ENCODE data around the gene CNTN5.

CNTN5 gene

DNA sequence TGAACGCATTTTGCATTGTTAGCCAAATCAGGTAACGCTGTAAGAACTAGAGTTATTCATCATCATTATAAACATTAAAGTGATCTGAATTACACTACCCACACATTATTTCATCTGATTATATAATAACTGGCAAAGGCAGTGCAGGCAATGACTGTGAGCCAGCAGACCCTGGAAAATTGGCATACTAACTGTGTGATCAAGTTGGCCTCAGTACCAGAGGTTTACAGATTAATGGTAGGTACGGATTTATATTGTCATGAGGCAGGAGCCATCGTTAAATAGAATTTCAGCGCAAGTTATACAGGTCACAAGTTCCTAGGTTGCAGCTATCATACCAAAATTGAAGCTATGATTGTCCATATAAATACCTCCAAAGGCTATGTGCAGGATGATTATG, 225.4 kb downstream of the CNTN5 start:
- TF ChIP-seq, protein P1, sequence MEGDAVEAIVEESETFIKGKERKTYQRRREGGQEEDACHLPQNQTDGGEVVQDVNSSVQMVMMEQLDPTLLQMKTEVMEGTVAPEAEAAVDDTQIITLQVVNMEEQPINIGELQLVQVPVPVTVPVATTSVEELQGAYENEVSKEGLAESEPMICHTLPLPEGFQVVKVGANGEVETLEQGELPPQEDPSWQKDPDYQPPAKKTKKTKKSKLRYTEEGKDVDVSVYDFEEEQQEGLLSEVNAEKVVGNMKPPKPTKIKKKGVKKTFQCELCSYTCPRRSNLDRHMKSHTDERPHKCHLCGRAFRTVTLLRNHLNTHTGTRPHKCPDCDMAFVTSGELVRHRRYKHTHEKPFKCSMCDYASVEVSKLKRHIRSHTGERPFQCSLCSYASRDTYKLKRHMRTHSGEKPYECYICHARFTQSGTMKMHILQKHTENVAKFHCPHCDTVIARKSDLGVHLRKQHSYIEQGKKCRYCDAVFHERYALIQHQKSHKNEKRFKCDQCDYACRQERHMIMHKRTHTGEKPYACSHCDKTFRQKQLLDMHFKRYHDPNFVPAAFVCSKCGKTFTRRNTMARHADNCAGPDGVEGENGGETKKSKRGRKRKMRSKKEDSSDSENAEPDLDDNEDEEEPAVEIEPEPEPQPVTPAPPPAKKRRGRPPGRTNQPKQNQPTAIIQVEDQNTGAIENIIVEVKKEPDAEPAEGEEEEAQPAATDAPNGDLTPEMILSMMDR (IDR thresholded peaks at IDR 0.05; ENCODE audit: low read depth, low read length, missing control alignments), result no peak
- no peaks in the 10 kb centered on the region for H3K27me3 ChIP-seq (replicated peaks)
- H3K36me3 ChIP-seq (replicated peaks), result no peaks in the 10 kb centered on the region
- in situ Hi-C loops (cut with HindIII; ENCODE audit: low pct_ligation_motif_present, low sequenced_read_pairs), result no loop called here
- no peak overlapping the region for H3K27ac ChIP-seq
- no peak for DNase-seq
- no peak overlapping the region for H3K4me3 ChIP-seq (ENCODE audit: low read depth, low read length)

DNA sequence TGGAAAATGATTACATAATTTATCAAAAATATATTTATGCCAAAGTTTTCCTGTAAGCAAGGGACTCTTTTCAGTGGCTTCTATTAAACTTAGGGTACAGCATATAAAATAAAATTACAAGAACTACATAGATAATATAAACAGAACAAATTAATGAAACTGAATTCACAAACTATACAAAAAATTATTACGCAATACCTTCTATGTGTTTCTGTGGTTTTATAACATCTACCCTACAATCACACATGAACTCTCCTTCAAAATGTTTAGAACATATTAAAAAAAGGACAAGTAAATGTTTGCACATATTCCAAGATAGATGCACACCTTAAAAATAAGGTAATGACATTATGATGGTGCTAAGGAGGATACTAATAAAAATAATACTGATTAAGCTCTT, 235.9 kb downstream of the CNTN5 start:
- TF ChIP-seq, protein P1 (IDR thresholded peaks at IDR 0.05; ENCODE audit: low read depth, low read length, missing control alignments), result no peak

DNA sequence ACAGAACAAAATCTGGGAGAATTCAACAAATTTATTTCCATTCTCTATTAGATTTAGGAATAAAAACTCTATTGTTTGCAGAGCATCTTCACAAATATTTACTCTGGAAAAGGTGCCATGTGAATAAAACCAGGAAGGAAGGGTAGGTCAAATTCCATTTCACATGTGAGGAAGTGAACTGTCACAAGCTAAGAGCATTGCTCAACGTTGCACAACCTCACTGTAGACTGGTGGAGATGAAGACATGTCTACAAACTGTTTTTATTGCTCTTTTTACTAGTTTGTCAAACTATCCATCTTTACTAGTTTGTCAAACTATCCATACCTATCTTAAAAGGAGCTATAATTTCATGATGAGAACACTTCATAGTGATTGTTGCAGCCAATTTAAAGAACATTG, 236.4 kb downstream of the CNTN5 start:
- H3K36me3 ChIP-seq (replicated peaks), result no peaks in the 10 kb centered on the region
- TF ChIP-seq, protein P1 (IDR thresholded peaks at IDR 0.05; ENCODE audit: low read depth, low read length, missing control alignments), result no peak
- no peak for DNase-seq
- H3K4me3 ChIP-seq (ENCODE audit: low read depth, low read length), result no peak overlapping the region
- no peak overlapping the region for H3K27ac ChIP-seq
- in situ Hi-C loops (cut with HindIII; ENCODE audit: low pct_ligation_motif_present, low sequenced_read_pairs), result no loop called here
- H3K27me3 ChIP-seq (replicated peaks), result no peaks in the 10 kb centered on the region

More for the DNA sequence above, 235.9 kb downstream of the CNTN5 start:
- Histone ChIP-seq H3K36me3 (replicated peaks) (no peaks in the 10 kb centered on the region), H3K4me3 (ENCODE audit: low read depth, low read length) (no peak overlapping the region), H3K27me3 (replicated peaks) (no peaks in the 10 kb centered on the region), H3K27ac (no peak overlapping the region)
- no peak for DNase-seq
- in situ Hi-C loops (cut with HindIII; ENCODE audit: low pct_ligation_motif_present, low sequenced_read_pairs), result no loop called here

DNA sequence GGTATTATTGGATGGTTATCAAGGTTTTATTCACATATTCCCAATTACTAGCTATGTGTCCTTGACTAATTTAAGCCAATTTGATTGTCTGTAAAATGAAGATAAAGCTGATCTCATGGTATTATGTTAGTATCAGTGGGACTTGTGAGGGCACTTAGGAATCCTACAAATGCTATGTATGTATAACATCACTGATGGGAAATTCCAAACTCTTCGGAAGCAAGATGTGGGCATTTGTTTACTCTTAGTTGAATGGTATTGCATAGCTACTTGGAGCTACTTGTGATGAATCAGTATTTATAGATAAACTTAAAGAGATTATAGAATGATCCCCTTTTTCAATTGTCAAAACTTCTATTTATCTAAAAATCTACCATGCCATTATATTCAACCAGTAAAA, 239.9 kb downstream of the CNTN5 start:
- TF ChIP-seq, protein P1 (IDR thresholded peaks at IDR 0.05; ENCODE audit: low read depth, low read length, missing control alignments), result no peak
- Histone ChIP-seq H3K27me3 (replicated peaks) (no peaks in the 10 kb centered on the region), H3K36me3 (replicated peaks) (no peaks in the 10 kb centered on the region), H3K27ac (no peak overlapping the region), H3K4me3 (ENCODE audit: low read depth, low read length) (no peak overlapping the region)
- in situ Hi-C loops (cut with HindIII; ENCODE audit: low pct_ligation_motif_present, low sequenced_read_pairs), result no loop called here
- DNase-seq, result peak; percentile 58

DNA sequence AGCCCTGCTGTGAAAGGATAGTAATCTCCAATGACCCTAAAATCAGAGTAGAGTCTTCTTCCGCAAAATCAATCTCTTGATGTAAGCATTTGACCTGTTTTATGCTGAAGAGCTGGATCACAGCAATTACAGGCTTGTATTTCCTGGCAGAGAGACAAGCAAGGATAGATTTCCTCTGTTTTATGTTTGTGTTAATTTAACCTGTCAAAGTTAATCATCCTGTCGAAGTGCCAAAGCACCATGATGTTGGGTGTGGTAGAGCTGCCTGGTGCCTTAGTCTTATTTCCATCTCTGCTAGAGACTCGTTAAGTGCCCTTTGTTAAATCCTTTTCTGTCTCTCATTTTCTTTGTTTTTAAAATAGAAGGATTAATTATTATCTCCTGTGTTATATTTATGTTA, 248.1 kb downstream of the CNTN5 start:
- Histone ChIP-seq H3K4me3 (ENCODE audit: low read depth, low read length) (no peak overlapping the region), H3K27ac (no peak overlapping the region), H3K36me3 (replicated peaks) (no peaks in the 10 kb centered on the region), H3K27me3 (replicated peaks) (no peaks in the 10 kb centered on the region)
- TF ChIP-seq, protein P1 (IDR thresholded peaks at IDR 0.05; ENCODE audit: low read depth, low read length, missing control alignments), result no peak
- in situ Hi-C loops (cut with HindIII; ENCODE audit: low pct_ligation_motif_present, low sequenced_read_pairs), result no loop called here
- no peak for DNase-seq

DNA sequence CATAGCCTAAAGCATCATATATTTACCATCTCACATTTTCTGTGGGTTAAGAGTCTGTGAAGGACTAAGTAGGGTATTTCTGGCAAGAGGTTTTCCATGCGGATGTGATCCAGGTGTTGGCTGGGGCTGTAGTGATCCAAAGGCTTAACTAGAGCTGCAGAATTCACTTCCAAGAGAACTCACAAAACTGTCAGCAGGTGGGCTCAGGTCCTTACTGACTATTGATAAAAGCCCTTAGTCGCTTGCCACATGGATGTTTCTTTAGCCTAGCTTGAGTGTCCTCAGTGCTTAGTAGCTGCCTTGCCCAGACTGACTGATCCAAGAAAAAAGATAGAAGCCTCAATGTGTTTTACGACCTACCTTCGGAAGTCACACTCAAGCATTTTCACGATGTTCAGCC, 250.8 kb downstream of the CNTN5 start:
- Histone ChIP-seq H3K27me3 (replicated peaks) (no peaks in the 10 kb centered on the region), H3K4me3 (ENCODE audit: low read depth, low read length) (no peak overlapping the region), H3K36me3 (replicated peaks) (no peaks in the 10 kb centered on the region), H3K27ac (no peak overlapping the region)
- TF ChIP-seq, protein P1 (IDR thresholded peaks at IDR 0.05; ENCODE audit: low read depth, low read length, missing control alignments), result no peak
- no peak for DNase-seq
- in situ Hi-C loops (cut with HindIII; ENCODE audit: low pct_ligation_motif_present, low sequenced_read_pairs), result no loop called here
